Measurements from ENCODE around the gene ZER1. TPM values are rescaled to one million over a fixed set of nuclear protein-coding genes. Genes with fewer than 3 reads are reported as not detected.

Gene ZER1
- total RNA-seq, 2 experiments from 2014 or later = 11.0 to 15.1 TPM

- intact Hi-C loops (cut with micrococcal nuclease; ENCODE audit: unreplicated experiment) = loop anchor here (1.0 to 10.0 kb wide), 5 partner anchors 27 to 1361 kb away; partner anchors contain the start of genes DYNC2I2, FNBP1, PHYHD1 and ZER1
- H3K79me2 ChIP-seq (ENCODE audit: insufficient read depth, low read depth, low read length) = peaks cover 64% of the 10 kb centered on the region
- H3K4me3 ChIP-seq (ENCODE audit: low read depth, low read length, poor library complexity, severe bottlenecking) = peak overlapping the region; percentile 90
- H3K9me2 ChIP-seq (ENCODE audit: insufficient read depth, low read length) = no peaks in the 10 kb centered on the region
- DNase-seq (ENCODE audit: low spot score) = peak; percentile 87
- POLR2A ChIA-PET = interaction anchor here (0.6 to 1.9 kb wide), 8 partner anchors 20 to 130 kb away, joined by 3 to 7 read pairs (median 4); partner anchors contain the start of gene ZDHHC12
- CTCF ChIA-PET (ENCODE audit: unreplicated experiment) = no interaction called here
- BruUV-seq (replicated peaks) = no TSS peak
- peaks cover 27% of the 10 kb centered on the region for H3K36me3 ChIP-seq (ENCODE audit: insufficient read depth, low read length)
- peaks cover 56% of the 10 kb centered on the region for H3K4me1 ChIP-seq (ENCODE audit: insufficient read depth, low read length, poor library complexity, severe bottlenecking)
- H2AFZ ChIP-seq (ENCODE audit: low read length) = no peak overlapping the region
- peaks cover 5% of the 10 kb centered on the region; the same call in 1 of the 2 replicates for H4K20me1 ChIP-seq (ENCODE audit: insufficient read depth, low read length)
- H3K9me3 ChIP-seq (ENCODE audit: low read length) = no peaks in the 10 kb centered on the region
- H3K4me2 ChIP-seq (ENCODE audit: low read length) = peak overlapping the region; percentile 87
- H3K27ac ChIP-seq (ENCODE audit: low read depth, low read length, poor library complexity, severe bottlenecking) = peak overlapping the region; percentile 91
- no peak for TF ChIP-seq CTCF (conservative IDR thresholded peaks at IDR 0.05; ENCODE audit: low read length)
- TF ChIP-seq EZH2phosphoT487 (IDR thresholded peaks at IDR 0.05; ENCODE audit: borderline replicate concordance, low read depth, low read length) = no peak
Measured at GRCh38 chr9:128683340-128684064, 88.2 kb downstream of the ZER1 start.

Small RNAs within 50 kb of the gene (small RNA-seq; reads per million reads assigned to genes)
- gene RF00017 (not detected), gene RN7SL560P (not detected)

Other genes starting within 250 kb of the ZER1 start
- gene SPTAN1, start 219.3 kb downstream of the ZER1 start, total RNA-seq (2014; rRNA removed; shearing (Covaris generic)) = 259 and 272 TPM in 2 replicates
- gene SPTAN1, start 219.3 kb downstream of the ZER1 start, total RNA-seq (2022) = 239 and 283 TPM in 2 replicates
- gene DYNC2I2, start 115.1 kb downstream of the ZER1 start, total RNA-seq (2014; rRNA removed; shearing (Covaris generic)) = 71.8 and 97.6 TPM in 2 replicates
- gene DYNC2I2, start 115.1 kb downstream of the ZER1 start, total RNA-seq (2022) = 51.6 and 55.5 TPM in 2 replicates
- 598 and 1,041 TPM in 2 replicates for gene SET, start 82.7 kb downstream of the ZER1 start, total RNA-seq (2014; rRNA removed; shearing (Covaris generic))
- 686 and 701 TPM in 2 replicates for gene SET, start 82.7 kb downstream of the ZER1 start, total RNA-seq (2022)
- gene PKN3, start 69.4 kb downstream of the ZER1 start, total RNA-seq (2014; rRNA removed; shearing (Covaris generic)) = 0.88 and 1.5 TPM in 2 replicates
- gene PKN3, start 69.4 kb downstream of the ZER1 start, total RNA-seq (2022) = 3.3 and 4.6 TPM in 2 replicates
- 29.0 and 56.8 TPM in 2 replicates for gene ZDHHC12, start 47.8 kb downstream of the ZER1 start, total RNA-seq (2014; rRNA removed; shearing (Covaris generic))
- gene ZDHHC12, start 47.8 kb downstream of the ZER1 start, total RNA-seq (2022) = 37.0 and 40.0 TPM in 2 replicates
- gene TBC1D13, start 15.3 kb upstream of the ZER1 start, total RNA-seq (2014; rRNA removed; shearing (Covaris generic)) = 14.9 and 18.7 TPM in 2 replicates
- gene TBC1D13, start 15.3 kb upstream of the ZER1 start, total RNA-seq (2022) = 18.9 and 24.7 TPM in 2 replicates
- gene ENDOG, start 46.6 kb upstream of the ZER1 start, total RNA-seq (2014; rRNA removed; shearing (Covaris generic)) = 31.9 and 35.2 TPM in 2 replicates
- gene ENDOG, start 46.6 kb upstream of the ZER1 start, total RNA-seq (2022) = 24.8 and 29.4 TPM in 2 replicates
- gene SPOUT1, start 57.9 kb upstream of the ZER1 start, total RNA-seq (2014; rRNA removed; shearing (Covaris generic)) = 38.9 and 51.2 TPM in 2 replicates
- gene SPOUT1, start 57.9 kb upstream of the ZER1 start, total RNA-seq (2022) = 47.8 and 52.5 TPM in 2 replicates
- gene KYAT1, start 110.0 kb upstream of the ZER1 start, total RNA-seq (2014; rRNA removed; shearing (Covaris generic)) = 38.2 and 44.7 TPM in 2 replicates
- 28.3 and 34.5 TPM in 2 replicates for gene KYAT1, start 110.0 kb upstream of the ZER1 start, total RNA-seq (2022)
- gene LRRC8A, start 110.2 kb upstream of the ZER1 start, total RNA-seq (2014; rRNA removed; shearing (Covaris generic)) = 20.0 and 26.9 TPM in 2 replicates
- gene LRRC8A, start 110.2 kb upstream of the ZER1 start, total RNA-seq (2022) = 21.0 and 22.9 TPM in 2 replicates
- 69.0 and 83.5 TPM in 2 replicates for gene PHYHD1, start 149.1 kb upstream of the ZER1 start, total RNA-seq (2014; rRNA removed; shearing (Covaris generic))
- 132 and 150 TPM in 2 replicates for gene PHYHD1, start 149.1 kb upstream of the ZER1 start, total RNA-seq (2022)
- gene DOLK, start 175.7 kb upstream of the ZER1 start, total RNA-seq (2014; rRNA removed; shearing (Covaris generic)) = 9.6 and 11.2 TPM in 2 replicates
- gene DOLK, start 175.7 kb upstream of the ZER1 start, total RNA-seq (2022) = 5.1 and 5.8 TPM in 2 replicates
- 70.5 and 73.6 TPM in 2 replicates for gene NUP188, start 175.8 kb upstream of the ZER1 start, total RNA-seq (2014; rRNA removed; shearing (Covaris generic))
- 83.8 and 91.6 TPM in 2 replicates for gene NUP188, start 175.8 kb upstream of the ZER1 start, total RNA-seq (2022)

Data from OCI-LY7 (cell line).